WTC11 (cell line): Measurements from ENCODE around the gene WWC1. TPM values are rescaled to one million over a fixed set of nuclear protein-coding genes. Genes with fewer than 3 reads are reported as not detected.
"Not testable (repeated sequence)": the region's sequence is repeated elsewhere in the genome, so short reads cannot be mapped to it uniquely, and the experiment has no call there.

Source experiments
- ATAC-seq: fragments of 200-7000 bp; cut with Tn5 transposase; 2 replicates; pipeline ENCODE4 v1.10.0; 2021; ENCODE audit warnings: mild to moderate bottlenecking, moderate library complexity
- CTCF ChIA-PET: fragments of 300-600 bp; sonication (Branson Sonifier 250); formaldehyde crosslinking; loops from one replicate; lab custom pipeline; 2021; ENCODE audit warnings: antibody characterized with exemption; lab: Charles Lee
- POLR2A ChIA-PET: fragments of 350-600 bp; sonication (Branson Sonifier 250); formaldehyde crosslinking; loops from one replicate; lab custom pipeline; 2021; ENCODE audit warnings: antibody characterized with exemption; lab: Charles Lee
- DNase-seq: peaks from one replicate; pipeline ENCODE4 v3.0.0; 2021; ENCODE audit warnings: low spot score
- H3K27ac Mint-ChIP-seq: 2 replicates; pipeline ENCODE4 v1.8.0; 2021; ENCODE audit warnings: mixed read lengths
- H3K27me3 Mint-ChIP-seq: 2 replicates; pipeline ENCODE4 v1.8.0; 2021; ENCODE audit warnings: low read depth, mild to moderate bottlenecking, moderate library complexity, mixed read lengths
- H3K36me3 Mint-ChIP-seq: 2 replicates; pipeline ENCODE4 v1.8.0; 2021; ENCODE audit warnings: mixed read lengths
- H3K4me1 Mint-ChIP-seq: 2 replicates; pipeline ENCODE4 v1.8.0; 2022; ENCODE audit warnings: mixed read lengths
- H3K4me3 Mint-ChIP-seq: 2 replicates; pipeline ENCODE4 v1.8.0; 2021; ENCODE audit warnings: mild to moderate bottlenecking, moderate library complexity, mixed read lengths
- H3K9me3 Mint-ChIP-seq: 2 replicates; pipeline ENCODE4 v1.8.0; 2021; ENCODE audit warnings: mixed read lengths
- FOXK1 ChIP-seq: sonication (generic); formaldehyde crosslinking; IDR thresholded peaks from 2 replicates; pipeline ENCODE4 v1.8.0; 2022; ENCODE audit warnings: mild to moderate bottlenecking, moderate library complexity, missing genetic modification reagents
- FOXP1 ChIP-seq: sonication (generic); formaldehyde crosslinking; IDR thresholded peaks from 2 replicates; pipeline ENCODE4 v1.8.0; 2022; ENCODE audit warnings: missing genetic modification reagents, mild to moderate bottlenecking, moderate library complexity, borderline replicate concordance
- GABPB1 ChIP-seq: sonication (generic); formaldehyde crosslinking; IDR thresholded peaks from 2 replicates; pipeline ENCODE4 v1.8.1; 2023; ENCODE audit warnings: mild to moderate bottlenecking, missing genetic modification reagents
- GRHL2 ChIP-seq: fragments of 250-450 bp; sonication (Bioruptor Pico); IDR thresholded peaks from 2 replicates; pipeline ENCODE4 v1.8.0; 2022; ENCODE audit warnings: mild to moderate bottlenecking, moderate library complexity; ENCODE audit not compliant: insufficient replicate concordance, severe bottlenecking
- GTF2I ChIP-seq: fragments of 250-450 bp; sonication (Bioruptor Pico); conservative IDR thresholded peaks from 2 replicates; pipeline ENCODE4 v1.4.0; 2021; ENCODE audit warnings: mild to moderate bottlenecking
- IRF2 ChIP-seq: sonication (generic); formaldehyde crosslinking; IDR thresholded peaks from 2 replicates; pipeline ENCODE4 v1.8.0; 2022; ENCODE audit warnings: low read depth, missing genetic modification reagents, borderline replicate concordance
- NFATC4 ChIP-seq: fragments of 250-450 bp; sonication (Bioruptor Pico); IDR thresholded peaks from 2 replicates; pipeline ENCODE4 v1.9.0; 2021; ENCODE audit warnings: mild to moderate bottlenecking
- SOX15 ChIP-seq: fragments of 250-450 bp; sonication (Bioruptor Pico); IDR thresholded peaks from 2 replicates; pipeline ENCODE4 v1.9.0; 2021; ENCODE audit warnings: mild to moderate bottlenecking
- SP1 ChIP-seq: sonication (generic); formaldehyde crosslinking; conservative IDR thresholded peaks from 2 replicates; pipeline ENCODE4 v1.8.1; 2022; ENCODE audit warnings: missing genetic modification reagents
- TCF7 ChIP-seq: sonication (generic); formaldehyde crosslinking; IDR thresholded peaks from 2 replicates; pipeline ENCODE4 v1.8.0; 2022; ENCODE audit warnings: mild to moderate bottlenecking, low read depth, missing genetic modification reagents, moderate library complexity
- TEAD4 ChIP-seq: sonication (generic); formaldehyde crosslinking; IDR thresholded peaks from 2 replicates; pipeline ENCODE4 v1.8.0; 2022; ENCODE audit warnings: mild to moderate bottlenecking, missing genetic modification reagents
- ZNF121 ChIP-seq: sonication (generic); formaldehyde crosslinking; IDR thresholded peaks from 2 replicates; pipeline ENCODE4 v1.8.0; 2023; ENCODE audit warnings: missing genetic modification reagents
- ZNF263 ChIP-seq: sonication (generic); formaldehyde crosslinking; IDR thresholded peaks from 2 replicates; pipeline ENCODE4 v1.8.1; 2022; ENCODE audit warnings: low read depth, mild to moderate bottlenecking, moderate library complexity, missing genetic modification reagents
- ZNF396 ChIP-seq: fragments of 250-450 bp; sonication (Bioruptor Pico); IDR thresholded peaks from 2 replicates; pipeline ENCODE4 v1.8.0; 2021; ENCODE audit warnings: mild to moderate bottlenecking, moderate library complexity, borderline replicate concordance
- total RNA-seq: library from RNA; stranded (reverse); gene quantifications from 3 replicates; pipeline ENCODE4 v1.2.3, GENCODE V29; 2021
- TF ChIP-seq, protein P1 (sequence below): fragments of 250-450 bp; sonication (Bioruptor Pico); IDR thresholded peaks from 2 replicates; pipeline ENCODE4 v2.1.2; 2022; ENCODE audit warnings: mild to moderate bottlenecking, moderate library complexity
- TF ChIP-seq, protein P2 (sequence below): sonication (generic); formaldehyde crosslinking; IDR thresholded peaks from 2 replicates; pipeline ENCODE4 v1.8.1; 2022; ENCODE audit warnings: low read depth, mild to moderate bottlenecking, moderate library complexity, missing genetic modification reagents, borderline replicate concordance
- TF ChIP-seq, protein P3 (sequence below): sonication (generic); formaldehyde crosslinking; IDR thresholded peaks from 2 replicates; pipeline ENCODE4 v1.8.1; 2022; ENCODE audit warnings: missing genetic modification reagents, borderline replicate concordance
- TF ChIP-seq, protein P4 (sequence below): sonication (generic); formaldehyde crosslinking; IDR thresholded peaks from 2 replicates; pipeline ENCODE4 v1.8.1; 2023; ENCODE audit warnings: mild to moderate bottlenecking, missing genetic modification reagents
- TF ChIP-seq, protein P5 (sequence below): sonication (generic); formaldehyde crosslinking; IDR thresholded peaks from 2 replicates; pipeline ENCODE4 v1.8.1; 2022; ENCODE audit warnings: mild to moderate bottlenecking, missing genetic modification reagents, moderate library complexity, borderline replicate concordance

WWC1 gene
- total RNA-seq, 1 experiment from 2014 or later = 48.4 TPM

DNA sequence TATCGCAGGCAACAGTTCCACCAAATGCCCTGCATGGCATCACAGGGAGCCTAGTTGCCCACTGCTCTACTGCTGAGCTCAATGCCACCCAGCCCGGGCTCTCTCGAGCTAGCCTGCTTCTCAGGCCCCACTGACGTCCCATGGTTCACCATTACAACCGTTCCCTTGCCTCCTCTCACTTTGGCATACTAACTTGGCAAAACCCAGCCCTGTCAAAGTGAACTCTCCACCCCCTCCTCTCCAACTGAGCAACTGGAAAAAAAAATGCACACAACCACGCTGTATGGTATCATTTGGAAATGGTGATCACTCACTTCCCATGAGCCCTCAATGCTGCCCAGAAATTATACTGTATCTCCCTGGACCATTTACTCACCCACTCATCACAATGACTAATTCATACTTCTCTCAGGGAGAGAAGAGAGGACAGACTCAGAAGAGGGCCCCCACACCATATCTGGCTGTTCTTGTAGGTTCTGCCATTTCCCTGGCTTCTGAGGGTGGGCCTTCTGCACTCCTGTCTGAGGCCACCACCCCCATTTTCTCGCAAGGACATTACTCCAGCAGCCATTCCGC, 143.4 kb downstream of the WWC1 start:
- CTCF ChIA-PET = interaction anchor here (0.6 to 1.2 kb wide), 2 partner anchors 122 to 166 kb away, joined by 3 read pairs; no protein-coding TSS in a partner anchor
- H3K27me3 Mint-ChIP-seq = no peaks in the 10 kb centered on the region
- H3K36me3 Mint-ChIP-seq = peaks cover 46% of the 10 kb centered on the region
- peaks cover 11% of the 10 kb centered on the region for H3K4me1 Mint-ChIP-seq
- TF ChIP-seq NFATC4 = no peak
- TF ChIP-seq, protein P1, sequence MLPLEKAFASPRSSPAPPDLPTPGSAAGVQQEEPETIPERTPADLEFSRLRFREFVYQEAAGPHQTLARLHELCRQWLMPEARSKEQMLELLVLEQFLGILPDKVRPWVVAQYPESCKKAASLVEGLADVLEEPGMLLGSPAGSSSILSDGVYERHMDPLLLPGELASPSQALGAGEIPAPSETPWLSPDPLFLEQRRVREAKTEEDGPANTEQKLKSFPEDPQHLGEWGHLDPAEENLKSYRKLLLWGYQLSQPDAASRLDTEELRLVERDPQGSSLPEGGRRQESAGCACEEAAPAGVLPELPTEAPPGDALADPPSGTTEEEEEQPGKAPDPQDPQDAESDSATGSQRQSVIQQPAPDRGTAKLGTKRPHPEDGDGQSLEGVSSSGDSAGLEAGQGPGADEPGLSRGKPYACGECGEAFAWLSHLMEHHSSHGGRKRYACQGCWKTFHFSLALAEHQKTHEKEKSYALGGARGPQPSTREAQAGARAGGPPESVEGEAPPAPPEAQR (CRISPR knock-in tag) = no peak
- no peak for TF ChIP-seq FOXK1 (CRISPR knock-in tag)
- TF ChIP-seq ZNF396 (CRISPR knock-in tag) = no peak
- no peak for TF ChIP-seq SP1 (CRISPR knock-in tag)
- TF ChIP-seq, protein P2, sequence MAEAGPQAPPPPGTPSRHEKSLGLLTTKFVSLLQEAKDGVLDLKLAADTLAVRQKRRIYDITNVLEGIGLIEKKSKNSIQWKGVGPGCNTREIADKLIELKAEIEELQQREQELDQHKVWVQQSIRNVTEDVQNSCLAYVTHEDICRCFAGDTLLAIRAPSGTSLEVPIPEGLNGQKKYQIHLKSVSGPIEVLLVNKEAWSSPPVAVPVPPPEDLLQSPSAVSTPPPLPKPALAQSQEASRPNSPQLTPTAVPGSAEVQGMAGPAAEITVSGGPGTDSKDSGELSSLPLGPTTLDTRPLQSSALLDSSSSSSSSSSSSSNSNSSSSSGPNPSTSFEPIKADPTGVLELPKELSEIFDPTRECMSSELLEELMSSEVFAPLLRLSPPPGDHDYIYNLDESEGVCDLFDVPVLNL (CRISPR knock-in tag) = no peak
- TF ChIP-seq TEAD4 (CRISPR knock-in tag) = no peak
- TF ChIP-seq FOXP1 (CRISPR knock-in tag) = no peak
- TF ChIP-seq, protein P3, sequence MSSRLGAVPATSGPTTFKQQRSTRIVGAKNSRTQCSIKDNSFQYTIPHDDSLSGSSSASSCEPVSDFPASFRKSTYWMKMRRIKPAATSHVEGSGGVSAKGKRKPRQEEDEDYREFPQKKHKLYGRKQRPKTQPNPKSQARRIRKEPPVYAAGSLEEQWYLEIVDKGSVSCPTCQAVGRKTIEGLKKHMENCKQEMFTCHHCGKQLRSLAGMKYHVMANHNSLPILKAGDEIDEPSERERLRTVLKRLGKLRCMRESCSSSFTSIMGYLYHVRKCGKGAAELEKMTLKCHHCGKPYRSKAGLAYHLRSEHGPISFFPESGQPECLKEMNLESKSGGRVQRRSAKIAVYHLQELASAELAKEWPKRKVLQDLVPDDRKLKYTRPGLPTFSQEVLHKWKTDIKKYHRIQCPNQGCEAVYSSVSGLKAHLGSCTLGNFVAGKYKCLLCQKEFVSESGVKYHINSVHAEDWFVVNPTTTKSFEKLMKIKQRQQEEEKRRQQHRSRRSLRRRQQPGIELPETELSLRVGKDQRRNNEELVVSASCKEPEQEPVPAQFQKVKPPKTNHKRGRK (CRISPR knock-in tag) = no peak
- H3K4me3 Mint-ChIP-seq = no peak overlapping the region
- POLR2A ChIA-PET = no interaction called here
- no peak for ATAC-seq
- no peak overlapping the region for H3K27ac Mint-ChIP-seq
- DNase-seq = no peak
- H3K9me3 Mint-ChIP-seq = no peaks in the 10 kb centered on the region

DNA sequence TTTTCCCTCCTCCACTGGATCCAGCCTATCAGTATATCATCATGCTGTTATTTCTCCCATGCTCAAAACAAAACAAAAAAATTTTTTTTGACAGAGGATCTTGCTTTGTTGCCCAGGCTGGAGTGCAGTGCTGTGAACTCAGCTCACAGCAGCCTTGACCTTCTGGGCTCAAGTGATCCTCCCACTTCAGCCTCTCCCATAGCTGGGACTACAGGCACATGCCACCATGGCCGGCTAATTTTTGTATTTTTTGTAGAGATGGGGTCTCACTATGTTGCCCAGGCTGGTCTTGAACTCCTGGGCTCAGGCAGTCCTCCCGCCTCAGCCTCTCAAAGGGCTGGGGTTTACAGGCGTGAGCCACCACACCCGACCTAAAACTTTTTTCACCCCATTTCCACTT, 143.9 kb downstream of the WWC1 start:
- H3K4me1 Mint-ChIP-seq = peaks cover 11% of the 10 kb centered on the region
- H3K27ac Mint-ChIP-seq, POLR2A ChIA-PET, DNase-seq, ATAC-seq, H3K4me3 Mint-ChIP-seq, H3K27me3 Mint-ChIP-seq, H3K9me3 Mint-ChIP-seq: not testable (repeated sequence)
- CTCF ChIA-PET = interaction anchor here (0.6 kb wide), 1 partner anchor 13 kb away, joined by 4 read pairs; no protein-coding TSS in a partner anchor
- peak; percentile 61; the same call in 1 of the 2 replicates for TF ChIP-seq ZNF121 (CRISPR knock-in tag)
- peaks cover 42% of the 10 kb centered on the region for H3K36me3 Mint-ChIP-seq

DNA sequence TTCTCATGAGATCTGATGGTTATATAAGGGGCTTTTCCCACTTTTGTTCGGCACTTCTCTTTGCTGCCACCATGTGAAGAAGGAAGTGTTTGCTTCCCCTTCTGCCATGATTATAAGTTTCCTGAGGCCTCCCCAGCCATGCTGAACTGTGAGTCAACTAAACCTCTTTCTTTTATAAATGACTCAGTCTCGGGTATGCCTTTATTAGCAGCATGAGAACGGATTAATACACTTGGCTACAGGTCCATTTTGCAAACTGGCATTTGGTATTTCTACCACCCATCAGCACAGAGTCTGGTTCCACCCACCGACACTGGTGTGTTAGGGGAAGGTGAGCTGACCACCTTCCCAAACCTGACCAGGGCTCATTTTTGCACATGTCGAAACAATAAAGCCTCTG, 146.9 kb downstream of the WWC1 start:
- TF ChIP-seq IRF2 (no peak), GTF2I (no peak), GRHL2 (no peak), ZNF263 (CRISPR knock-in tag) (no peak), GABPB1 (CRISPR knock-in tag) (no peak), SOX15 (CRISPR knock-in tag) (no peak), TCF7 (CRISPR knock-in tag) (no peak), NFATC4 (no peak)
- TF ChIP-seq, protein P4, sequence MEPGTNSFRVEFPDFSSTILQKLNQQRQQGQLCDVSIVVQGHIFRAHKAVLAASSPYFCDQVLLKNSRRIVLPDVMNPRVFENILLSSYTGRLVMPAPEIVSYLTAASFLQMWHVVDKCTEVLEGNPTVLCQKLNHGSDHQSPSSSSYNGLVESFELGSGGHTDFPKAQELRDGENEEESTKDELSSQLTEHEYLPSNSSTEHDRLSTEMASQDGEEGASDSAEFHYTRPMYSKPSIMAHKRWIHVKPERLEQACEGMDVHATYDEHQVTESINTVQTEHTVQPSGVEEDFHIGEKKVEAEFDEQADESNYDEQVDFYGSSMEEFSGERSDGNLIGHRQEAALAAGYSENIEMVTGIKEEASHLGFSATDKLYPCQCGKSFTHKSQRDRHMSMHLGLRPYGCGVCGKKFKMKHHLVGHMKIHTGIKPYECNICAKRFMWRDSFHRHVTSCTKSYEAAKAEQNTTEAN = no peak
- TF ChIP-seq, protein P5, sequence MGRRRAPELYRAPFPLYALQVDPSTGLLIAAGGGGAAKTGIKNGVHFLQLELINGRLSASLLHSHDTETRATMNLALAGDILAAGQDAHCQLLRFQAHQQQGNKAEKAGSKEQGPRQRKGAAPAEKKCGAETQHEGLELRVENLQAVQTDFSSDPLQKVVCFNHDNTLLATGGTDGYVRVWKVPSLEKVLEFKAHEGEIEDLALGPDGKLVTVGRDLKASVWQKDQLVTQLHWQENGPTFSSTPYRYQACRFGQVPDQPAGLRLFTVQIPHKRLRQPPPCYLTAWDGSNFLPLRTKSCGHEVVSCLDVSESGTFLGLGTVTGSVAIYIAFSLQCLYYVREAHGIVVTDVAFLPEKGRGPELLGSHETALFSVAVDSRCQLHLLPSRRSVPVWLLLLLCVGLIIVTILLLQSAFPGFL = no peak
- Mint-ChIP-seq H3K36me3 (peaks cover 39% of the 10 kb centered on the region), H3K4me1 (peaks cover 11% of the 10 kb centered on the region), H3K27me3 (no peaks in the 10 kb centered on the region), H3K27ac (no peak overlapping the region), H3K4me3 (no peak overlapping the region), H3K9me3 (no peaks in the 10 kb centered on the region)
- ATAC-seq (no peak), DNase-seq (no peak)
- ChIA-PET POLR2A (no interaction called here), CTCF (no interaction called here)
